ENCODE data around the gene TCTN2. TPM values are rescaled to one million over a fixed set of nuclear protein-coding genes. Genes with fewer than 3 reads are reported as not detected.
A peak's percentile ranks its signal among the peaks of the same experiment; 100 is the strongest.

TCTN2 gene
- total and polyA plus RNA-seq, 2 of the 8 experiments (the other 6 are each of a cell fraction or from before 2014, with no cell fraction given) = 7.5 to 8.4 TPM

GRCh38 chr12:123717350-123717749, 46.4 kb downstream of the TCTN2 start:
- Histone ChIP-seq H3K9me3 (ENCODE audit: insufficient read depth in 2 of 2, low read depth in 1 of 2, low read length in 1 of 2) (no peaks in the 10 kb centered on the region), H3K14ac (ENCODE audit: insufficient read length) (no peak overlapping the region), H3K9ac (replicated peaks in 1 of 4; ENCODE audit: extremely low read depth in 1 of 4, low read depth in 3 of 4, low read length in 3 of 4) (no peak overlapping the region), H2AFZ (ENCODE audit: low read length) (no peak overlapping the region), H3K4me1 (replicated peaks in 1 of 4; ENCODE audit: control insufficient read depth in 3 of 4, insufficient read depth in 4 of 4, low read length in 3 of 4) (peaks cover 0 to 7% (median 3%) of the 10 kb centered on the region in 4 experiments; a peak in 3 of 7 replicates), H3K23me2 (ENCODE audit: low read depth, low read length) (peaks cover 9% of the 10 kb centered on the region; the same call in 1 of the 2 replicates), H4K20me1 (replicated peaks in 1 of 2; ENCODE audit: control insufficient read depth in 1 of 2, insufficient read depth in 2 of 2, low read length in 2 of 2) (peaks cover 5 to 15% of the 10 kb centered on the region in 2 experiments), H2AK5ac (ENCODE audit: low read depth, low read length) (no peak overlapping the region), H2BK15ac (ENCODE audit: low read length) (no peak overlapping the region), H3K79me1 (ENCODE audit: low read depth, low read length) (peaks cover 5% of the 10 kb centered on the region; the same call in 1 of the 2 replicates), H3K56ac (replicated peaks; ENCODE audit: insufficient read length, low read depth, low read length) (no peak overlapping the region), H3K4ac (replicated peaks; ENCODE audit: insufficient read length, low read depth, low read length) (no peak overlapping the region), H4K91ac (replicated peaks; ENCODE audit: insufficient read length, low read length) (no peak overlapping the region), H2BK12ac (ENCODE audit: low read depth, low read length) (no peak overlapping the region), H4K5ac (ENCODE audit: insufficient read length, low read depth, low read length) (no peak overlapping the region), H2BK20ac (ENCODE audit: low read length) (no peak overlapping the region), H3K4me3 (ENCODE audit: extremely low read depth in 1 of 4, insufficient read depth in 2 of 4, low read depth in 3 of 4, low read length in 4 of 4) (no peak overlapping the region), H3K79me2 (ENCODE audit: control insufficient read depth in 1 of 2, insufficient read depth in 2 of 2, low read length in 2 of 2) (peaks cover 11 to 51% of the 10 kb centered on the region in 2 experiments), H3K27me3 (replicated peaks in 1 of 4; ENCODE audit: control insufficient read depth in 3 of 4, extremely low read depth in 1 of 4, insufficient read depth in 3 of 4, low read length in 3 of 4) (no peaks in the 10 kb centered on the region), H3K36me3 (ENCODE audit: control insufficient read depth in 2 of 4, insufficient read depth in 4 of 4, low read length in 3 of 4) (peaks cover 7 to 36% (median 20%) of the 10 kb centered on the region in 4 experiments; a peak in 7 of 8 replicates), H2BK120ac (replicated peaks; ENCODE audit: low read depth, low read length) (no peak overlapping the region), H3K18ac (ENCODE audit: extremely low read depth, low read length) (no peak overlapping the region), H3K4me2 (ENCODE audit: insufficient read depth in 1 of 2, low read depth in 2 of 2, low read length in 2 of 2) (no peak overlapping the region), H4K8ac (ENCODE audit: extremely low read depth, insufficient read depth, low read length) (peak overlapping the region; percentile 35; the same call in 1 of the 2 replicates), H2BK5ac (ENCODE audit: low read depth, low read length) (no peak overlapping the region), H3K23ac (ENCODE audit: insufficient read length) (no peak overlapping the region), H3K27ac (ENCODE audit: low read depth, low read length) (no peak overlapping the region)
- DNase-seq (ENCODE audit: low read depth in 1 of 2, low spot score in 2 of 2) = no peak
- FAIRE-seq = no peak
- WGBS, 2 experiments (ENCODE audit: extremely low coverage in 1 of 2, insufficient coverage in 1 of 2, insufficient read length in 1 of 2, insufficient replicate concordance in 2 of 2, low coverage in 1 of 2, low lambda C conversion rate in 2 of 2, missing lambda C conversion rate in 1 of 2) = 91% methylated on average over 3 of the region's 3 CpGs; no CpG with 5 or more reads in 1 of the 2 experiments
- TF ChIP-seq CTBP2 (IDR thresholded peaks at IDR 0.05; ENCODE audit: borderline replicate concordance, insufficient read depth, insufficient read length, low read length) (no peak), TBP (IDR thresholded peaks at IDR 0.05; ENCODE audit: low read depth, low read length) (no peak), RAD21 (IDR thresholded peaks at IDR 0.05 in 1 of 2, conservative IDR thresholded peaks at IDR 0.05 in 1 of 2; ENCODE audit: low read depth in 2 of 2, low read length in 2 of 2) (no peak), CEBPB (IDR thresholded peaks at IDR 0.05; ENCODE audit: low read depth, low read length) (no peak)
- ChIA-PET CTCF (ENCODE audit: partially characterized antibody) (interaction anchor here (0.7 kb wide), 2 partner anchors 72 to 792 kb away, joined by 3 to 4 read pairs; no protein-coding TSS in a partner anchor), POLR2A (ENCODE audit: partially characterized antibody) (interaction anchor here (1.0 kb wide), 1 partner anchor 10 kb away, joined by 3 read pairs; no protein-coding TSS in a partner anchor)

Measured in H1 (cell line).